ENCODE data around the gene TUBA4A. TPM values are rescaled to one million over a fixed set of nuclear protein-coding genes. Genes with fewer than 3 reads are reported as not detected.
"Not testable (repeated sequence)": the region's sequence is repeated elsewhere in the genome, so short reads cannot be mapped to it uniquely, and the experiment has no call there.

The TUBA4A gene
- total RNA-seq, 1 donor from 2014 or later: 14.0 TPM

DNA sequence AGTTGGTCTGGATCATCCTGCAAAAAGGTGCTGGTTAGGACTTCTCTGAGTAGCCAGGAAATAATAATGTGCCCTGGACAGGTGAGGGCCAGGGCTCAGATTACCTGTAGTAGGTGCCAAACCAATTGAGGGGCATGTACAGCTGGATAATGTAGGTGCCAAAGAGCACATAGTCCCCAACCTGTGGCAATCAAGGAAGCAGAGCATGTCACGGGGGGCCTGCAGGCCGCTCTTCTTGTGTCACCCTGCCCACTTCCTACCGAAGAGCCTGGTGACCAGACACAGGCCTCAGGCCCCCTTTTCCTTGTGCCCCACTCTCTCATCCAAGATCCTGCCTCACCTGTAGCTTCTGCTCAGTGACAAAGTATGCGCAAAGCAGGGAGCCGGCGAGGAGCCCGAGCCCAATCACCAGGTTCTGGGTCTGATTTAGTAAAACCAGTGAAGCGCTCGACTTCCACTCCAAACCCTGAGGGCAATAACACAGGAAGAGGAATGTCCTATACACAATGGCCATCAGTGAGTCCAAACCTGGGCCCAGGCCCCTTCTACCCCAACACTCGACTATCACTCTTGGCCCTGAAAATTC, 40.1 kb downstream of the TUBA4A start:
- no peak for DNase-seq (ENCODE audit: low read depth, low spot score)

- DNase-seq (ENCODE audit: low read depth, low spot score): no peak
These were observed 40.7 kb downstream of the TUBA4A start for GRCh38 chr2:219213026-219213415.

DNA sequence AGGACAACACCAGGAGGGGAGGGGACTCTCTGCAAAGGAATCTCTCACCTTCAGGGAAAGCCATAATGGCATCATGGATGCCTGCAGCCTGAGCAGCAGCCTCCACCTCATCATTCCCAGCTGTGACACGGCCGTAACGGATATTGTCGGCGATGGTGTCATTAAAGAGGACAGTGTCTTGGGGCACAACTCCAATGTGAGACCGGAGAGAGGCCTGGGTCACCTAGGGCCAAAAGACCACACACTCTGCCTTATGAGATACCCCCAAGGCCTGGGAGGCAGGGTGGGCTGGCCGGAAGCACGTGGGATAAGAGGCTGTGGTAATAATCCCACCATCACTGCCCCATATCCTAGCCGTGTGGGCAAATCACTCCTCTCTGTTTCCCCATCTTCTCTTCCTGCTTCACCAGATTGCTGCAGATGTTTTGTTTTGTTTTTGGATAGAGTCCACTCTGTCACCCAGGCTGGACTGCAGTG, 42.8 kb downstream of the TUBA4A start:
- no peak for DNase-seq (ENCODE audit: low read depth, low spot score)

GRCh38 chr2:219210196-219210885, 43.4 kb downstream of the TUBA4A start:
- DNase-seq (ENCODE audit: low read depth, low spot score): no peak

- DNase-seq (ENCODE audit: low read depth, low spot score): no peak
These were observed 44.2 kb downstream of the TUBA4A start for GRCh38 chr2:219209236-219210195.

- DNase-seq (ENCODE audit: low read depth, low spot score): no peak
These were observed 45.6 kb downstream of the TUBA4A start for GRCh38 chr2:219207884-219208740.

DNA sequence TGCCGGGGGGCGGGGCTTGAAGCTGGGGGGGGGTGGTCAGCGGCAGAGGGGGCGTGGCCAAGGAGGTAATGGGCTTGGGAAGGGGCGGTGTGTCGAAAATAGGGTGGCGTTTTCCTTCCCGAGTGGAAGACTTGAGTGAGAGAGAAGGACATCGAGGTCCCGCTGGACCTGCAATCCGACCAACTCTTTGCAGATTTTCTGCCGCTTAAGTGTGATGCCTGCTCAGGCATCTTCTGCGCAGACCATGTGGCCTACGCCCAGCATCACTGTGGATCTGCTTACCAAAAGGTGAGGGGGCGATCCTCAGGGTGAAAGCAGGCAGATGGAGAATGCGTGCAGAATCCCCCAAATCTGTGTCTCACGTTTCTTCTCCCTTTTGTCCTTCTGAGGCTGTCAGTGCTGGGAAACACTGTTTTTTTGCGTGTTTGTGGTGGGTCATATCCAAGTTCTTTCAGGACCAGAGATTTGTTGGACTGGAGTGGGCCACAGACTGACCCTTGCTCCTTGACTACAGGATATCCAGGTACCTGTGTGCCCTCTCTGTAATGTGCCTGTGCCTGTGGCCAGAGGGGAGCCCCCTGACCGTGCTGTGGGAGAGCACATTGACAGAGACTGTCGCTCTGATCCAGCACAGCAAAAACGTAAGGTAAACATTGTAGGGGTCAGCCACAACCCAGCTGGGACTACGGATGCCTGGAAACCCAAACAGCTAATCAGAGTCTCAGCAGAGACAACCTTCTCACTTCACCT, 46.4 kb downstream of the TUBA4A start:
- no peak for DNase-seq (ENCODE audit: low read depth, low spot score)

GRCh38 chr2:219206328-219207133, 47.2 kb downstream of the TUBA4A start, which contains the start of gene ZFAND2B:
Gene ZFAND2B, plus strand, starts transcription at chr2:219206782. Its CDS starts 206 bp downstream, at chr2:219206988.
- DNase-seq (ENCODE audit: low read depth, low spot score): peak; percentile 69

DNA sequence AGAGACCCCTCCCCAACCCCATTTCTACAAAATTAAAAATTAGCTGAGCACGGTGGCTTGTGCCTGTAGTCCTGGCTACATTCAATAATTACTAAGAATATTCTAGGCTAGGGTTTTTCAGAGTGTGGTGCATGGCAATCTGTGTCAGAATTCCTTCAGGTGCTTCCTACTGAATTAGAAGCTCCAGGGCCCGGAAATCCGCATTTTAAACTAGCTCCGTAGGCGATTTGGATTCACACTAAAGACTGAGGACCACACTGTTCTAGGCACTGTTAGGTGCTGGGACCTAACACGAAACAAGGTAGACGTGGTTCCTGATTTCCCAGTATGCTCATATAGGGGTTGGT, 47.8 kb downstream of the TUBA4A start:
- DNase-seq (ENCODE audit: low read depth, low spot score): no peak

DNA sequence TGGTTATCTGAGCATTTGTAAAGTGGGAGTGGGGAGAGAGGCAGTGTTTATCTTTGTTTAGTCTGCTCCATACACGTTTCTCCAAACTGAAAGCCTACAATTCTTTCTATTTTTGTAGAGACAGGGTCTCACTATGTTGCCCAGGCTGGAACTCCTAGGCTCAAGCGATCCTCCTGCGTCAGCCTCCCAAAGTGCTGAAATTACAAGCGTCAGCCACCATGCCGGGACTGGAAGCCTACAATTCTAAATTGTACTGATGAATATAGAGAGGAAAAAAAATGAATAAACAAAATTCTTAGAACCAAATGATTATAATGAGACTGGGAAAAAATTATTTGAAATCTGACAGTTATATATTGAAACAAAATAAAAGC, 48.6 kb downstream of the TUBA4A start:
- DNase-seq (ENCODE audit: low read depth, low spot score): no peak

DNA sequence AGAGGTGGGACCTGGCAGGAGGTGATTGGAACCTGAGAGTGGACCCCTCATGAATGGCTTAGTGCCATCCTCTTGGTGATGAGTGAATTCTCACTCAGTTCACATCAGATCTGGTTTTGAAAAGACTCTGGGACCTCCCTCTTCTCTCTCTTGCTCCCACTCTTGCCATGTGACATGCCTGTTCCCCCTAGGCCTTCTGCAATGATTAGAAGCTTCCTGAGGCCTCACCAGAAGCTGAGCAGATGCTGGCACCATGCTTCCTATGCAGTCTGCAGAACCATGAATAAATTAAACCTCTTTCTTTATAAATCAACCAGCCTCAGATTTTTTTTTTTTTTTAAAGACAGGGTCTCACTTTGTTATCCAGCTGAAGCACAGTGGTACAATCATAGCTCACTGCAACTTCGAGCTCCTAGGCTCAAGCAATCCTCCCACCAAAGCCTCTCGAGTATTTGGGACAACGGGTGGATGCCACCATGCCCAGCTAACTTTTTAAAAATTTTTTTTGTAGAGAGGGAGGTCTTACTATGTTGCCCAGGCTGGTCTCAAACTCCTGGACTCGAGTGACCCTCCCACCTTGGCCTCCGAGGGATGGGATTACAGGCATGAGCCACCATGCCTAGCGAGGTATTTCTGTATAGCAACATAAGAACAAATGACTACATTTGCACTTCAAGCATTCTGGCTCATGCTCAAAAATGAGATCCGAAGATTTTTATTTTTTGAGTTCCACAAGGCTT, 49.1 kb downstream of the TUBA4A start:
- DNase-seq (ENCODE audit: low read depth, low spot score): no peak

DNA sequence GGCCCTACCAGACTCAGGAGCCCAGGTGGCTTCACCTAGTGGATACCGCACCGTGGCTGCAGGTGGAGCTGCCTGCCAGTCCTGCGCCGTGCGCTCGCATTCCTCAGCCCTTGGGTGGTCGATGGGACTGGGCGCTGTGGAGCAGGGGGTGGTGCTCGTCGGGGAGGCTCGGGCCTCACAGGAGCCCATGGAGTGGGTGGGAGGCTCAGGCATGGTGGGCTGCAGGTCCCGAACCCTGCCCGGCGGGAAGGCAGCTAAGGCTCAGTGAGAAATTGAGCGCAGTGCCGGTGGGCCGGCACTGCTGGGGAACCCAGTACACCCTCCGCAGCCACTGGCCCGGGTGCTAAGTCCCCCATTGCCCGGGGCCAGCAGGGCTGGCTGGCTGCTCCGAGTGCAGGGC, 52.4 kb downstream of the TUBA4A start:
- not testable (repeated sequence) for DNase-seq (ENCODE audit: low read depth, low spot score)

- not testable (repeated sequence) for DNase-seq (ENCODE audit: low read depth, low spot score)
These were observed 53.0 kb downstream of the TUBA4A start for GRCh38 chr2:219200502-219201326.

Other genes starting within 250 kb of the TUBA4A start
- under 0.01 TPM in 1 of 2 replicates, not detected in the other for gene CFAP65, start 212.4 kb downstream of the TUBA4A start, total RNA-seq
- gene IHH, start 193.0 kb downstream of the TUBA4A start, total RNA-seq: under 0.01 TPM in 1 of 2 replicates, not detected in the other
- 16.4 and 26.3 TPM in 2 replicates for gene NHEJ1, start 93.1 kb downstream of the TUBA4A start, total RNA-seq
- 0.59 and 2.2 TPM in 2 replicates for gene SLC23A3, start 83.9 kb downstream of the TUBA4A start, total RNA-seq
- gene CNPPD1, start 77.0 kb downstream of the TUBA4A start, total RNA-seq: 18.4 and 24.1 TPM in 2 replicates
- gene RETREG2, start 75.6 kb downstream of the TUBA4A start, total RNA-seq: 52.6 and 60.1 TPM in 2 replicates
- 18.8 and 20.2 TPM in 2 replicates for gene ZFAND2B, start 47.1 kb downstream of the TUBA4A start, total RNA-seq
- 20.0 and 69.3 TPM in 2 replicates for gene ABCB6, start 35.0 kb downstream of the TUBA4A start, total RNA-seq
- gene ATG9A, start 24.3 kb downstream of the TUBA4A start, total RNA-seq: 41.3 and 53.3 TPM in 2 replicates
- 18.5 and 22.1 TPM in 2 replicates for gene ANKZF1, start 24.1 kb downstream of the TUBA4A start, total RNA-seq
- 5.9 and 8.1 TPM in 2 replicates for gene GLB1L, start 8.5 kb downstream of the TUBA4A start, total RNA-seq
- gene STK16, start 8.4 kb downstream of the TUBA4A start, total RNA-seq: 22.2 and 23.5 TPM in 2 replicates
- not detected in 2 replicates for gene TUBA4B, start 675 bp downstream of the TUBA4A start, total RNA-seq
- 20.8 and 31.0 TPM in 2 replicates for gene DNAJB2, start 25.4 kb upstream of the TUBA4A start, total RNA-seq
- gene PTPRN, start 55.5 kb upstream of the TUBA4A start, total RNA-seq: not detected in 2 replicates
- gene RESP18, start 78.8 kb upstream of the TUBA4A start, total RNA-seq: not detected in 2 replicates
- 50.0 and 60.6 TPM in 2 replicates for gene DNPEP, start 134.0 kb upstream of the TUBA4A start, total RNA-seq
- not detected in 2 replicates for gene DES, start 164.5 kb upstream of the TUBA4A start, total RNA-seq
- 0.39 and 1.8 TPM in 2 replicates for gene SPEG, start 180.9 kb upstream of the TUBA4A start, total RNA-seq
- 44.5 and 45.1 TPM in 2 replicates for gene GMPPA, start 245.0 kb upstream of the TUBA4A start, total RNA-seq